ENCODE data around the gene GRIK3.

- no peak for TF ChIP-seq EZH2 (IDR thresholded peaks at IDR 0.05; ENCODE audit: borderline replicate concordance, low read length)
- TF ChIP-seq CTCF (conservative IDR thresholded peaks at IDR 0.05 in 1 of 2, IDR thresholded peaks at IDR 0.05 in 1 of 2; ENCODE audit: extremely low read depth in 1 of 2, insufficient read depth in 1 of 2, low read depth in 1 of 2, low read length in 2 of 2): no peak
Measured at GRCh38 chr1:37069406-37069805, 35.1 kb upstream of the GRIK3 start.
